GM12864 (cell line): Measurements from ENCODE around the gene MAGI2.

Source experiments
- DNase-seq: peaks from one replicate; pipeline ENCODE4 v3.0.0-alpha.2; 2011; ENCODE audit warnings: low read depth
- H3K4me3 ChIP-seq: 2 replicates; pipeline ENCODE4 v1.5.1; 2011; ENCODE audit warnings: mild to moderate bottlenecking, low read depth, low read length, control low read depth
- TF ChIP-seq, protein P1 (sequence below): IDR thresholded peaks from 2 replicates; pipeline ENCODE4 v1.5.1; 2011; ENCODE audit warnings: low read depth, mild to moderate bottlenecking, moderate library complexity, low read length, control low read depth, inconsistent platforms; ENCODE audit errors: missing control alignments

Gene MAGI2

GRCh38 chr7:78114993-78115392 is 1338.5 kb downstream of the MAGI2 start:
- TF ChIP-seq, protein P1, sequence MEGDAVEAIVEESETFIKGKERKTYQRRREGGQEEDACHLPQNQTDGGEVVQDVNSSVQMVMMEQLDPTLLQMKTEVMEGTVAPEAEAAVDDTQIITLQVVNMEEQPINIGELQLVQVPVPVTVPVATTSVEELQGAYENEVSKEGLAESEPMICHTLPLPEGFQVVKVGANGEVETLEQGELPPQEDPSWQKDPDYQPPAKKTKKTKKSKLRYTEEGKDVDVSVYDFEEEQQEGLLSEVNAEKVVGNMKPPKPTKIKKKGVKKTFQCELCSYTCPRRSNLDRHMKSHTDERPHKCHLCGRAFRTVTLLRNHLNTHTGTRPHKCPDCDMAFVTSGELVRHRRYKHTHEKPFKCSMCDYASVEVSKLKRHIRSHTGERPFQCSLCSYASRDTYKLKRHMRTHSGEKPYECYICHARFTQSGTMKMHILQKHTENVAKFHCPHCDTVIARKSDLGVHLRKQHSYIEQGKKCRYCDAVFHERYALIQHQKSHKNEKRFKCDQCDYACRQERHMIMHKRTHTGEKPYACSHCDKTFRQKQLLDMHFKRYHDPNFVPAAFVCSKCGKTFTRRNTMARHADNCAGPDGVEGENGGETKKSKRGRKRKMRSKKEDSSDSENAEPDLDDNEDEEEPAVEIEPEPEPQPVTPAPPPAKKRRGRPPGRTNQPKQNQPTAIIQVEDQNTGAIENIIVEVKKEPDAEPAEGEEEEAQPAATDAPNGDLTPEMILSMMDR = no peak
- H3K4me3 ChIP-seq = no peak overlapping the region
- no peak for DNase-seq

- TF ChIP-seq, protein P1 = no peak
- DNase-seq = no peak
- H3K4me3 ChIP-seq = no peak overlapping the region
Measured at GRCh38 chr7:78112488-78112887, 1341.0 kb downstream of the MAGI2 start.

- no peak for DNase-seq
- H3K4me3 ChIP-seq = no peak overlapping the region
- TF ChIP-seq, protein P1 = no peak
Measured at GRCh38 chr7:78111386-78111785, 1342.1 kb downstream of the MAGI2 start.

- H3K4me3 ChIP-seq = no peak overlapping the region
- TF ChIP-seq, protein P1 = no peak
- DNase-seq = no peak
Measured at GRCh38 chr7:78103475-78103874, 1350.0 kb downstream of the MAGI2 start.

- DNase-seq = no peak
- no peak overlapping the region for H3K4me3 ChIP-seq
- TF ChIP-seq, protein P1 = no peak
Measured at GRCh38 chr7:78101076-78101475, 1352.4 kb downstream of the MAGI2 start.

DNA sequence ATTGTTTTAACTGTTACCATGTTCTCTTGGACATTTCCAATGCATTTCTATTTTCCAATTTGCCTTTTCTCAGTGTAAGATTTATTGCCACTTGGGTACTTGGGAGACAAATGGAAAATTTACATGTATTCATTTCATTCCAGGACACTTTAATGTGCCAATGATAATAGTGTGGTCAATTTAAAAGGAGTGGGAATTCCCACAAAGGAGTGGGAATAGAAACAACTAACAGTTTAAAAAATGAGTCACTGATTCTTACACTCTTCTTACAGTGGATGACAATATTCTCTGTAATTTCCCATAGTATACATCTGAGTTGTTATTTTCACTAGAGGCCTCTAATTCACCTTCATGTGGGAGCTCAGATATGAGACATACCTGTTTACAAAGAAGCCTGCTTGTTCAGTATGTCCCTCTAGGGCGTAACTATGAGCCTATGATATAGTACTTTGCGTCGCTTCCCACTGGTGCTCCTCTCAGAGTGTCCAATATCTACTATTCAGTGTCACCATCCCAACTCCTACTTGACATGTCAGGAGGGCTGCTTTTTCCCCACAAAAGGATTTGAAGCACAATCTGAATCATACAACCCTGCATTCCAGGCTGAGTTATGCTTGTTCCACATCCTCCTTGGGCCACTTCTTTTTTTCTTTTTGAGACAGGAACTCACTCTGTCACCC is 1353.6 kb downstream of the MAGI2 start:
- TF ChIP-seq, protein P1 = no peak
- H3K4me3 ChIP-seq = no peak overlapping the region
- DNase-seq = no peak

DNA sequence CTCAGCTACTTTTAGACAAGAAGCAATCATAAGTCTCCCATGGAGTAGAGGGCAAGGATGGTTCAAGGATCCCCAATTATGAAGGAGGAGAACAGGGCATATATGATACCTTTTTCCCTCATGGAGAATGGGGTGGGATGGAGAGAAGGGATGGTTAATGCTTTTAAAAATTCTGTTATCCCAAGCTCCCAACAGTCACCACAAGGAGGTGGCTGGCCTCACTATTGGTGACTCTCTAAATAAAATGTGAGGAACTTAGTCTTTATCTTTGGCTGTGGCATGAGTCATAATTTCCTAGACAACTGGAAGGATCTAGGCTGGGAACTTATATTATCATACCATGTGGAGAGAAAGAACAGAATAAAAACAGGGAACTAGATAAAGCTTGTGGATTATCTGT is 1357.9 kb downstream of the MAGI2 start:
- H3K4me3 ChIP-seq = no peak overlapping the region
- TF ChIP-seq, protein P1 = no peak
- DNase-seq = no peak
